Measurements from ENCODE around the gene IL17RC. TPM values are rescaled to one million over a fixed set of nuclear protein-coding genes. Genes with fewer than 3 reads are reported as not detected.

Gene IL17RC
- total and polyA plus RNA-seq, 2 donors (not counting 3 experiments of a cell fraction or from before 2014, with no cell fraction given): 18.7 to 19.9 TPM

DNA sequence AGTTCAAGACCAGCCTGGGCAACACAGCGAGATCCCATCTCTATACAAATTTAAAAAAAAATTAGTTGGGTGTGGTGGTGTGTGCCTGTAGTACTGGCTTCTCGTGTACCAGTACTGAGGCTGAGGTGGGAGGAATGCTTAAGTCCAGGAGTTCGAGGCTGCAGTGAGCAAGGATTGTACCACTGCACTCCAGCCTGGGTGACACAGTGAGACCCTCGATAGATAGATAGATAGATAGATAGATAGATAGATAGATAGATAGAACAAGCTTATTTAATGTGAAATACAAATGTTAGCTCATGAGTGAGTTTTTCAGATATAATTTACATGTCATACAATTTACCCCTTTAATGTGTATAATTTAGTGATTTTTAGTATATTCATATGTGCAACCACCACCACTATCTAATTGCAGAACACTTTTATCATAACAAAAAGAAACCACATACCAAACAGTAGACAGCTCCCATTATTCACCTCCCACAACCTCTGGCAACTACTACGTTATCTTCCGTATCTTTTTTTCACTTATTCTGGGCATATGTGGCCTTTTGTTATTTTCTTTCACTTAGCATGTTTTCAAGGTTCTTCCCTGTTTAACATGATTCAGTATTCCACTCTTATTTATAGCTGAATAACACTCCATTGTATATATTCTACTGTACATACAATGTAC, 48.4 kb downstream of the IL17RC start:
- H3K4me1 ChIP-seq (ENCODE audit: control insufficient read depth, extremely low read depth, insufficient read depth, low read length): peaks cover 7% of the 10 kb centered on the region
- no peaks in the 10 kb centered on the region for H4K20me1 ChIP-seq (replicated peaks; ENCODE audit: control insufficient read depth, extremely low read depth, insufficient read depth, low read length)
- H3K4me3 ChIP-seq (replicated peaks in 1 of 3; ENCODE audit: insufficient read depth in 1 of 3, low read depth in 1 of 3, low read length in 3 of 3): no peak overlapping the region
- H3K36me3 ChIP-seq (ENCODE audit: control insufficient read depth in 2 of 2, extremely low read depth in 1 of 2, insufficient read depth in 2 of 2, low read length in 2 of 2): peaks cover 7 to 11% of the 10 kb centered on the region in 2 experiments
- H2AFZ ChIP-seq (ENCODE audit: low read depth, low read length): no peak overlapping the region
- dilution Hi-C loops (cut with MboI; ENCODE audit: extremely low pct_ligation_motif_present, low sequenced_read_pairs) (no loop called here), intact Hi-C loops (cut with micrococcal nuclease) (no loop called here)
- H3K9ac ChIP-seq (replicated peaks; ENCODE audit: extremely low read depth, insufficient read depth, low read length): no peak overlapping the region
- H3K27me3 ChIP-seq (ENCODE audit: control insufficient read depth in 2 of 2, insufficient read depth in 2 of 2, low read length in 2 of 2): no peaks in the 10 kb centered on the region
- DNase-seq (ENCODE audit: low read depth, low spot score) (no peak), FAIRE-seq (no peak)
- H3K9me3 ChIP-seq (replicated peaks; ENCODE audit: control insufficient read depth, insufficient read depth, low read length): no peaks in the 10 kb centered on the region
- POLR2A ChIA-PET: no interaction called here
- CTCF ChIA-PET: interaction anchor here (0.9 to 1.7 kb wide), 4 partner anchors 8 to 33 kb away, joined by 3 to 5 read pairs (median 3); no protein-coding TSS in a partner anchor
- H3K9me1 ChIP-seq (replicated peaks; ENCODE audit: control insufficient read depth, extremely low read depth, insufficient read depth, low read length): no peaks in the 10 kb centered on the region
- TF ChIP-seq POLR2AphosphoS5 (IDR thresholded peaks at IDR 0.05; ENCODE audit: insufficient read depth, low read depth, low read length): no peak
- TF ChIP-seq MYC (IDR thresholded peaks at IDR 0.05; ENCODE audit: low read depth, low read length): no peak
- TF ChIP-seq GATA2 (IDR thresholded peaks at IDR 0.05; ENCODE audit: insufficient read depth, insufficient read length, low read depth, low read length): no peak
- TF ChIP-seq EZH2 (IDR thresholded peaks at IDR 0.05; ENCODE audit: borderline replicate concordance, low read depth, low read length, severe bottlenecking): no peak
- no peak for TF ChIP-seq POLR2A (IDR thresholded peaks at IDR 0.05; ENCODE audit: low read depth, low read length)
- TF ChIP-seq, protein P1, sequence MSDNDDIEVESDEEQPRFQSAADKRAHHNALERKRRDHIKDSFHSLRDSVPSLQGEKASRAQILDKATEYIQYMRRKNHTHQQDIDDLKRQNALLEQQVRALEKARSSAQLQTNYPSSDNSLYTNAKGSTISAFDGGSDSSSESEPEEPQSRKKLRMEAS (IDR thresholded peaks at IDR 0.05; ENCODE audit: insufficient read depth, insufficient read length): no peak
- TF ChIP-seq, protein P2, sequence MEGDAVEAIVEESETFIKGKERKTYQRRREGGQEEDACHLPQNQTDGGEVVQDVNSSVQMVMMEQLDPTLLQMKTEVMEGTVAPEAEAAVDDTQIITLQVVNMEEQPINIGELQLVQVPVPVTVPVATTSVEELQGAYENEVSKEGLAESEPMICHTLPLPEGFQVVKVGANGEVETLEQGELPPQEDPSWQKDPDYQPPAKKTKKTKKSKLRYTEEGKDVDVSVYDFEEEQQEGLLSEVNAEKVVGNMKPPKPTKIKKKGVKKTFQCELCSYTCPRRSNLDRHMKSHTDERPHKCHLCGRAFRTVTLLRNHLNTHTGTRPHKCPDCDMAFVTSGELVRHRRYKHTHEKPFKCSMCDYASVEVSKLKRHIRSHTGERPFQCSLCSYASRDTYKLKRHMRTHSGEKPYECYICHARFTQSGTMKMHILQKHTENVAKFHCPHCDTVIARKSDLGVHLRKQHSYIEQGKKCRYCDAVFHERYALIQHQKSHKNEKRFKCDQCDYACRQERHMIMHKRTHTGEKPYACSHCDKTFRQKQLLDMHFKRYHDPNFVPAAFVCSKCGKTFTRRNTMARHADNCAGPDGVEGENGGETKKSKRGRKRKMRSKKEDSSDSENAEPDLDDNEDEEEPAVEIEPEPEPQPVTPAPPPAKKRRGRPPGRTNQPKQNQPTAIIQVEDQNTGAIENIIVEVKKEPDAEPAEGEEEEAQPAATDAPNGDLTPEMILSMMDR (IDR thresholded peaks at IDR 0.05; ENCODE audit: extremely low read depth in 1 of 2, insufficient read depth in 1 of 2, low read depth in 1 of 2, low read length in 2 of 2): no peak
- H3K27ac ChIP-seq (ENCODE audit: insufficient read depth, low read depth, low read length): no peak overlapping the region
- no peaks in the 10 kb centered on the region for H3K79me2 ChIP-seq (ENCODE audit: control insufficient read depth, insufficient read depth, low read length)
- no TSS peak for BruUV-seq (replicated peaks)
- no peak overlapping the region for H3K4me2 ChIP-seq (ENCODE audit: insufficient read depth, low read length)

Measured in endothelial cell of umbilical vein (primary cell).